Endothelial cell of umbilical vein (primary cell): ENCODE results near the gene TREH. TPM values are rescaled to one million over a fixed set of nuclear protein-coding genes. Genes with fewer than 3 reads are reported as not detected.

ENCODE experiments used
- BruUV-seq: library from RNA; stranded (reverse); fragments of 400-500 nt; replicated peaks from 2 replicates; lab custom pipeline; 2021; lab: Mats Ljungman, UMichigan
- CTCF ChIA-PET: fragments of 300-600, 350-600 bp; sonication (Branson Sonifier 250); formaldehyde crosslinking; loops from one replicate; lab custom pipeline; 2021; ENCODE audit warnings: antibody characterized with exemption, inconsistent platforms; lab: Charles Lee
- POLR2A ChIA-PET: fragments of 300-600, 350-600 bp; sonication (Branson Sonifier 250); formaldehyde crosslinking; loops from one replicate; lab custom pipeline; 2021; ENCODE audit warnings: antibody characterized with exemption, inconsistent platforms; lab: Charles Lee
- DNase-seq: peaks from one replicate; pipeline ENCODE4 v3.0.0-alpha.2; 2011; ENCODE audit warnings: low read depth, low spot score
- FAIRE-seq: peaks from 2 replicates; lab custom pipeline; 2011; peaks lifted over from hg19 to GRCh38; lab: Jason Lieb, UNC
- H2AFZ ChIP-seq: 2 replicates; pipeline ENCODE4 v1.6.0; 2012; ENCODE audit warnings: low read depth, low read length, control low read depth, inconsistent platforms
- H3K27ac ChIP-seq: 2 replicates; pipeline ENCODE4 v1.5.1; 2011; ENCODE audit warnings: low read depth, mild to moderate bottlenecking, control low read depth, low read length, moderate library complexity; ENCODE audit not compliant: insufficient read depth
- H3K27me3 ChIP-seq, 2 experiments: 2 replicates each; pipeline versions ENCODE4 v1.6.0 to v1.6.1; 2011; ENCODE audit warnings: low read length in 2 of 2, mixed read lengths in 1 of 2; ENCODE audit not compliant: control insufficient read depth in 2 of 2, insufficient read depth in 2 of 2
- H3K36me3 ChIP-seq, 2 experiments: 2 replicates in 1 of 2; 3 replicates in 1 of 2; pipeline ENCODE4 v1.5.1; 2011; ENCODE audit warnings: low read length in 2 of 2, mild to moderate bottlenecking in 1 of 2, moderate library complexity in 1 of 2; ENCODE audit not compliant: control insufficient read depth in 2 of 2, insufficient read depth in 2 of 2; ENCODE audit errors: extremely low read depth in 1 of 2
- H3K4me1 ChIP-seq: 3 replicates; pipeline ENCODE4 v1.5.1; 2011; ENCODE audit warnings: mild to moderate bottlenecking, low read length; ENCODE audit not compliant: control insufficient read depth, insufficient read depth; ENCODE audit errors: extremely low read depth
- H3K4me2 ChIP-seq: 2 replicates; pipeline ENCODE4 v1.6.1; 2011; ENCODE audit warnings: low read length, control low read depth, mixed read lengths; ENCODE audit not compliant: insufficient read depth
- H3K4me3 ChIP-seq, 3 experiments: fragments of 200-600 bp in 1 of 3; sonication (generic), shearing (Covaris generic) in 1 of 3; replicated peaks in 1 of 3; 2 replicates each; pipeline ENCODE4 v1.5.1; 2011 to 2016; ENCODE audit warnings: control low read depth in 3 of 3, low read length in 3 of 3, mild to moderate bottlenecking in 2 of 3, inconsistent platforms in 1 of 3, low read depth in 1 of 3, moderate library complexity in 1 of 3; ENCODE audit not compliant: insufficient read depth in 1 of 3
- H3K79me2 ChIP-seq: 2 replicates; pipeline ENCODE4 v1.6.0; 2012; ENCODE audit warnings: low read length, inconsistent platforms; ENCODE audit not compliant: control insufficient read depth, insufficient read depth
- H3K9ac ChIP-seq: replicated peaks from 2 replicates; pipeline ENCODE3; 2011; ENCODE audit warnings: low read length, control low read depth; ENCODE audit not compliant: insufficient read depth; ENCODE audit errors: extremely low read depth
- H3K9me1 ChIP-seq: replicated peaks from 3 replicates; pipeline ENCODE4 v1.6.0; 2011; ENCODE audit warnings: mild to moderate bottlenecking, low read length; ENCODE audit not compliant: control insufficient read depth, insufficient read depth; ENCODE audit errors: extremely low read depth
- H3K9me3 ChIP-seq: replicated peaks from 2 replicates; pipeline ENCODE4 v1.5.1; 2012; ENCODE audit warnings: low read length, inconsistent platforms; ENCODE audit not compliant: control insufficient read depth, insufficient read depth
- H4K20me1 ChIP-seq: replicated peaks from 2 replicates; pipeline ENCODE3; 2011; ENCODE audit warnings: mild to moderate bottlenecking, low read length; ENCODE audit not compliant: control insufficient read depth, insufficient read depth; ENCODE audit errors: extremely low read depth
- CTCF ChIP-seq, 2 donors: IDR thresholded peaks; 1 replicate in 1 of 2; 2 replicates in 1 of 2; pipeline ENCODE4 v1.5.1; 2011; ENCODE audit warnings: low read length in 2 of 2, mild to moderate bottlenecking in 2 of 2, moderate library complexity in 2 of 2, control low read depth in 1 of 2, inconsistent platforms in 1 of 2, low read depth in 1 of 2; ENCODE audit not compliant: insufficient read depth in 1 of 2; ENCODE audit errors: extremely low read depth in 1 of 2
- EZH2 ChIP-seq: IDR thresholded peaks from 2 replicates; pipeline ENCODE4 v1.6.1; 2012; ENCODE audit warnings: borderline replicate concordance, low read depth, mild to moderate bottlenecking, moderate library complexity, low read length, inconsistent platforms; ENCODE audit not compliant: severe bottlenecking
- FOS ChIP-seq: IDR thresholded peaks from 2 replicates; pipeline ENCODE4 v1.6.1; 2011; ENCODE audit warnings: mild to moderate bottlenecking, low read length, moderate library complexity, borderline replicate concordance; ENCODE audit not compliant: insufficient read depth
- GATA2 ChIP-seq: IDR thresholded peaks from 2 replicates; pipeline ENCODE4 v1.7.0; 2011; ENCODE audit warnings: low read depth, mild to moderate bottlenecking, moderate library complexity, mixed read lengths, low read length; ENCODE audit not compliant: insufficient read length, insufficient read depth
- JUN ChIP-seq: IDR thresholded peaks from 2 replicates; pipeline ENCODE4 v1.6.1; 2011; ENCODE audit warnings: borderline replicate concordance, low read depth; ENCODE audit not compliant: insufficient read length, insufficient read depth
- MAX ChIP-seq: IDR thresholded peaks from 2 replicates; pipeline ENCODE4 v1.6.1; 2011; ENCODE audit not compliant: insufficient read depth, insufficient read length
- MYC ChIP-seq: IDR thresholded peaks from one replicate; pipeline ENCODE4 v1.6.1; 2011; ENCODE audit warnings: mild to moderate bottlenecking, low read depth, low read length
- POLR2A ChIP-seq: IDR thresholded peaks from 2 replicates; pipeline ENCODE4 v1.6.1; 2012; ENCODE audit warnings: low read depth, mild to moderate bottlenecking, control low read depth, low read length
- POLR2AphosphoS5 ChIP-seq: IDR thresholded peaks from 2 replicates; pipeline ENCODE4 v1.6.1; 2012; ENCODE audit warnings: low read depth, mild to moderate bottlenecking, control low read depth, low read length, moderate library complexity; ENCODE audit not compliant: insufficient read depth
- dilution Hi-C: fragments of 300-500 bp; cut with MboI; formaldehyde crosslinking; loops from one replicate; pipeline ENCODE4 v1.15.0; 2019; ENCODE audit warnings: low sequenced_read_pairs; ENCODE audit not compliant: extremely low pct_ligation_motif_present
- intact Hi-C: fragments of 100-400 bp; cut with micrococcal nuclease; formaldehyde crosslinking; loops from one replicate; pipeline ENCODE4 v1.10.0; 2022
- polyA plus RNA-seq, 4 experiments: library from polyadenylated mRNA; depleted of rRNA in 3 of 4; stranded (reverse) in 3 of 4; unstranded in 1 of 4; fragments of >200 nt; gene quantifications; 2 replicates each; pipeline versions ENCODE4 v1.2.1 to v1.2.3, GENCODE V29; 2011 to 2012; ENCODE audit warnings: missing spikeins in 1 of 4
- total RNA-seq: library from RNA; stranded (reverse); gene quantifications from 2 replicates; pipeline ENCODE4 v1.2.3, GENCODE V29; 2021

Gene TREH
- total and polyA plus RNA-seq, 2 donors (not counting 3 experiments of a cell fraction or from before 2014, with no cell fraction given): not detected

GRCh38 chr11:118651820-118652219, 27.6 kb downstream of the TREH start:
- dilution Hi-C loops (no loop called here), intact Hi-C loops (no loop called here)
- POLR2A ChIA-PET: no interaction called here
- no peak overlapping the region for H2AFZ ChIP-seq
- CTCF ChIA-PET: no interaction called here
- FAIRE-seq (no peak), DNase-seq (no peak)
- no peaks in the 10 kb centered on the region for H4K20me1 ChIP-seq
- BruUV-seq: no TSS peak
- no peak overlapping the region for H3K27ac ChIP-seq
- no peak overlapping the region for H3K4me2 ChIP-seq
- TF ChIP-seq POLR2AphosphoS5 (no peak), MYC (no peak), CTCF (IDR thresholded peaks at IDR 0.05; ENCODE audit: extremely low read depth in 1 of 2, insufficient read depth in 1 of 2, low read depth in 1 of 2, low read length in 2 of 2) (no peak), JUN (no peak), POLR2A (no peak)
- no peaks in the 10 kb centered on the region for H3K27me3 ChIP-seq
- no peaks in the 10 kb centered on the region for H3K9me3 ChIP-seq
- H3K9ac ChIP-seq: no peak overlapping the region
- no peaks in the 10 kb centered on the region for H3K4me1 ChIP-seq
- no peaks in the 10 kb centered on the region for H3K79me2 ChIP-seq
- H3K36me3 ChIP-seq: peaks cover 34 to 50% of the 10 kb centered on the region in 2 experiments
- no peak overlapping the region for H3K4me3 ChIP-seq
- H3K9me1 ChIP-seq: no peaks in the 10 kb centered on the region

- H3K4me2 ChIP-seq: no peak overlapping the region
- no peaks in the 10 kb centered on the region for H3K9me3 ChIP-seq
- intact Hi-C loops (no loop called here), dilution Hi-C loops (no loop called here)
- CTCF ChIA-PET: interaction anchor here (0.6 to 1.4 kb wide), 2 partner anchors 29 to 56 kb away, joined by 3 to 4 read pairs; no protein-coding TSS in a partner anchor
- no peak overlapping the region for H3K27ac ChIP-seq
- no peaks in the 10 kb centered on the region for H4K20me1 ChIP-seq
- DNase-seq (no peak), FAIRE-seq (no peak)
- no peak overlapping the region for H2AFZ ChIP-seq
- no peak overlapping the region for H3K4me3 ChIP-seq
- H3K4me1 ChIP-seq: no peaks in the 10 kb centered on the region
- peaks cover 33 to 46% of the 10 kb centered on the region in 2 experiments for H3K36me3 ChIP-seq
- BruUV-seq: no TSS peak
- no peaks in the 10 kb centered on the region for H3K27me3 ChIP-seq
- no peaks in the 10 kb centered on the region for H3K79me2 ChIP-seq
- TF ChIP-seq MYC (no peak), POLR2AphosphoS5 (no peak), EZH2 (no peak), JUN (no peak), FOS (no peak), CTCF (IDR thresholded peaks at IDR 0.05; ENCODE audit: extremely low read depth in 1 of 2, insufficient read depth in 1 of 2, low read depth in 1 of 2, low read length in 2 of 2) (no peak), GATA2 (no peak), POLR2A (no peak), MAX (no peak)
- no peaks in the 10 kb centered on the region for H3K9me1 ChIP-seq
- POLR2A ChIA-PET: no interaction called here
- H3K9ac ChIP-seq: no peak overlapping the region
Observed at GRCh38 chr11:118650366-118650765, 29.1 kb downstream of the TREH start.
